H9 (cell line): ENCODE measurements around the gene ERH. TPM values are rescaled to one million over a fixed set of nuclear protein-coding genes. Genes with fewer than 3 reads are reported as not detected.

Source experiments
- DNase-seq: peaks from one replicate; pipeline ENCODE4 v3.0.0-alpha.2; 2017
- H2AFZ ChIP-seq: one replicate; pipeline ENCODE4 v1.6.1; 2013; ENCODE audit warnings: mild to moderate bottlenecking, low read length, control low read depth, moderate library complexity
- H2AK5ac ChIP-seq: 2 replicates; pipeline ENCODE4 v1.6.1; 2013; ENCODE audit warnings: low read length, control low read depth, mixed read lengths; ENCODE audit not compliant: insufficient read length
- H2BK120ac ChIP-seq: one replicate; pipeline ENCODE4 v1.6.1; 2013; ENCODE audit warnings: low read depth, mild to moderate bottlenecking, low read length, control low read depth, inconsistent platforms; ENCODE audit not compliant: poor library complexity, severe bottlenecking
- H2BK12ac ChIP-seq: 2 replicates; pipeline ENCODE4 v1.6.1; 2013; ENCODE audit warnings: low read length, control low read depth, mixed read lengths, low read depth; ENCODE audit not compliant: insufficient read length
- H2BK15ac ChIP-seq: 2 replicates; pipeline ENCODE4 v1.6.1; 2013; ENCODE audit warnings: low read depth, low read length, control low read depth
- H2BK20ac ChIP-seq: one replicate; pipeline ENCODE4 v1.6.1; 2013; ENCODE audit warnings: low read depth, mild to moderate bottlenecking, low read length, control low read depth, inconsistent platforms; ENCODE audit not compliant: poor library complexity, severe bottlenecking
- H2BK5ac ChIP-seq: 2 replicates; pipeline ENCODE4 v1.6.1; 2013; ENCODE audit warnings: low read length, control low read depth, mixed read lengths; ENCODE audit not compliant: insufficient read length
- H3K14ac ChIP-seq: 2 replicates; pipeline ENCODE4 v1.6.1; 2013; ENCODE audit warnings: low read length, control low read depth; ENCODE audit not compliant: insufficient read depth
- H3K18ac ChIP-seq: 2 replicates; pipeline ENCODE4 v1.6.1; 2013; ENCODE audit warnings: low read depth, mild to moderate bottlenecking, mixed read lengths, low read length, control low read depth; ENCODE audit not compliant: insufficient read length
- H3K23ac ChIP-seq: 2 replicates; pipeline ENCODE4 v1.6.1; 2013; ENCODE audit warnings: low read length, control low read depth, mixed read lengths, low read depth; ENCODE audit not compliant: insufficient read length
- H3K23me2 ChIP-seq: 2 replicates; pipeline ENCODE4 v1.6.1; 2013; ENCODE audit warnings: low read depth, mild to moderate bottlenecking, mixed read lengths, low read length, control low read depth; ENCODE audit not compliant: insufficient read length, poor library complexity, severe bottlenecking
- H3K27ac ChIP-seq: 2 replicates; pipeline ENCODE4 v1.5.1; 2013; ENCODE audit warnings: low read length, control low read depth, mixed read lengths, low read depth; ENCODE audit not compliant: insufficient read length
- H3K27me3 ChIP-seq: 2 replicates; pipeline ENCODE4 v1.6.1; 2013; ENCODE audit warnings: low read length, control low read depth, inconsistent platforms; ENCODE audit not compliant: insufficient read depth
- H3K4ac ChIP-seq: 2 replicates; pipeline ENCODE4 v1.6.1; 2013; ENCODE audit warnings: low read depth, mild to moderate bottlenecking, control low read depth, inconsistent platforms, low read length, moderate library complexity
- H3K4me1 ChIP-seq: 2 replicates; pipeline ENCODE4 v1.6.1; 2013; ENCODE audit warnings: low read length, control low read depth, inconsistent platforms; ENCODE audit not compliant: insufficient read depth
- H3K4me2 ChIP-seq: 2 replicates; pipeline ENCODE4 v1.6.1; 2013; ENCODE audit warnings: low read length, control low read depth, mixed read lengths; ENCODE audit not compliant: insufficient read length, insufficient read depth
- H3K56ac ChIP-seq: 2 replicates; pipeline ENCODE4 v1.6.1; 2013; ENCODE audit warnings: low read depth, mild to moderate bottlenecking, mixed read lengths, low read length, control low read depth; ENCODE audit not compliant: insufficient read length
- H3K79me1 ChIP-seq: 2 replicates; pipeline ENCODE4 v1.6.1; 2013; ENCODE audit warnings: low read depth, mild to moderate bottlenecking, moderate library complexity, low read length, control low read depth, inconsistent platforms; ENCODE audit not compliant: insufficient read depth, poor library complexity, severe bottlenecking
- H3K79me2 ChIP-seq: 2 replicates; pipeline ENCODE4 v1.6.1; 2013; ENCODE audit warnings: low read length, control low read depth, inconsistent platforms; ENCODE audit not compliant: insufficient read depth
- H3K9ac ChIP-seq: 2 replicates; pipeline ENCODE4 v1.6.1; 2013; ENCODE audit warnings: low read length, control low read depth, mixed read lengths; ENCODE audit not compliant: insufficient read length; ENCODE audit errors: extremely low read depth
- H3K9me3 ChIP-seq: one replicate; pipeline ENCODE4 v1.6.1; 2013; ENCODE audit warnings: low read depth, low read length, inconsistent platforms; ENCODE audit not compliant: control insufficient read depth
- H3T11ph ChIP-seq: one replicate; pipeline ENCODE4 v1.6.1; 2013; ENCODE audit warnings: mild to moderate bottlenecking, low read length, control low read depth, inconsistent platforms
- H4K20me1 ChIP-seq: one replicate; pipeline ENCODE4 v1.6.1; 2013; ENCODE audit not compliant: control insufficient read depth, insufficient read length, insufficient read depth
- H4K5ac ChIP-seq: 2 replicates; pipeline ENCODE4 v1.6.1; 2013; ENCODE audit warnings: low read depth, mild to moderate bottlenecking, mixed read lengths, low read length, control low read depth; ENCODE audit not compliant: insufficient read length
- H4K8ac ChIP-seq: replicated peaks from 2 replicates; pipeline ENCODE4 v1.6.1; 2013; ENCODE audit warnings: low read length, control low read depth, mixed read lengths, low read depth; ENCODE audit not compliant: insufficient read length
- H4K91ac ChIP-seq: 2 replicates; pipeline ENCODE4 v1.6.1; 2013; ENCODE audit warnings: low read depth, mild to moderate bottlenecking, moderate library complexity, mixed read lengths, low read length, control low read depth; ENCODE audit not compliant: insufficient read length
- H3K27ac Mint-ChIP-seq, 3 experiments: 2 replicates in 2 of 3; 3 replicates in 1 of 3; pipeline ENCODE4 v1.8.0; 2020 to 2021; ENCODE audit warnings: mixed read lengths in 3 of 3, mild to moderate bottlenecking in 1 of 3, moderate library complexity in 1 of 3
- H3K27me3 Mint-ChIP-seq: 2 replicates; pipeline ENCODE4 v1.8.0; 2021; ENCODE audit warnings: low read depth, mild to moderate bottlenecking, moderate library complexity, mixed read lengths
- H3K36me3 Mint-ChIP-seq, 3 experiments: 2 replicates in 2 of 3; 3 replicates in 1 of 3; pipeline ENCODE4 v1.8.0; 2020 to 2021; ENCODE audit warnings: low read depth in 3 of 3, mixed read lengths in 3 of 3; ENCODE audit not compliant: insufficient read depth in 1 of 3
- H3K4me1 Mint-ChIP-seq, 2 experiments: 2 replicates each; pipeline ENCODE4 v1.8.0; 2020; ENCODE audit warnings: mixed read lengths in 2 of 2
- H3K4me3 Mint-ChIP-seq, 2 experiments: 2 replicates in 1 of 2; 3 replicates in 1 of 2; pipeline ENCODE4 v1.8.0; 2020 to 2021; ENCODE audit warnings: mild to moderate bottlenecking in 2 of 2, mixed read lengths in 2 of 2, moderate library complexity in 1 of 2
- H3K9me3 Mint-ChIP-seq, 2 experiments: 2 replicates in 1 of 2; 3 replicates in 1 of 2; pipeline ENCODE4 v1.8.0; 2020; ENCODE audit warnings: mild to moderate bottlenecking in 2 of 2, mixed read lengths in 2 of 2, moderate library complexity in 1 of 2
- WGBS: extraction: QIAGEN DNeasy Blood & Tissue Kit; methylation state at CpG from one replicate; pipeline ENCODE4 v1.1.7; 2013; ENCODE audit warnings: missing lambda C conversion rate, low lambda C conversion rate, mixed read lengths; ENCODE audit not compliant: insufficient read length; ENCODE audit errors: extremely low coverage; 5-methylcytosine and 5-hydroxymethylcytosine counted together
- total RNA-seq: library from RNA; stranded (reverse); gene quantifications from 2 replicates; pipeline ENCODE4 v1.2.1, GENCODE V29; 2021
- TF ChIP-seq, protein P1 (sequence below): fragments of 200-600 bp; sonication (generic); conservative IDR thresholded peaks from 3 replicates; pipeline ENCODE4 v1.8.0; 2021; ENCODE audit warnings: antibody characterized with exemption, mild to moderate bottlenecking

Gene ERH
- total RNA-seq, 1 experiment from 2014 or later = 443 TPM

DNA sequence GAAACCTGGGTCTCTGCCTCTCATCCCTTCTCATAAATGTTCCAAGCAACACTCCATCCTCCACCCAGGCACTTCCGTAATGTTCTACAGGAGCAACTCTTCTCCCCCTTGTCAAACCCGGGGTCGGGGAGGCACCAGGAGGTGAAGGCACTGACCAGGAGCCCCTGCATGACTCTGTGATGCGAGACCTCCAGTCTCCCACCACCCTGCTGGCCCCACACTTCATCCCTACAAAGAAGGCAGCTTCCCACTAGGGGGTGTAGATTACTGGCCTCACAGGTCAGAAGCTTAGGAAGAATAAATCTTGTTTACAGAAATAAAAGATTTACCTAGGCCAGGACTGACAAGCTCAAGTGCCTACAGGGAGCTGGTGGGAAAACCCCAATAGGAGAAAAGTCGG is 47.2 kb downstream of the ERH start:
- Histone ChIP-seq H3K23ac (no peak overlapping the region), H3K14ac (no peak overlapping the region), H3K18ac (no peak overlapping the region), H2BK12ac (no peak overlapping the region), H3K79me2 (peaks cover 2% of the 10 kb centered on the region; the same call in 1 of the 2 replicates), H2BK15ac (no peak overlapping the region), H2BK120ac (no peak overlapping the region), H3K27me3 (no peaks in the 10 kb centered on the region), H3K23me2 (no peaks in the 10 kb centered on the region), H2BK5ac (no peak overlapping the region), H4K91ac (no peak overlapping the region), H3K56ac (no peak overlapping the region), H2AK5ac (no peak overlapping the region), H3K79me1 (no peaks in the 10 kb centered on the region), H4K8ac (no peak overlapping the region), H3K4me1 (no peaks in the 10 kb centered on the region), H3K4ac (no peak overlapping the region), H3K9me3 (no peaks in the 10 kb centered on the region), H3T11ph (no peak overlapping the region), H4K20me1 (no peaks in the 10 kb centered on the region), H3K9ac (no peak overlapping the region), H4K5ac (no peak overlapping the region), H2AFZ (no peak overlapping the region), H3K27ac (no peak overlapping the region), H3K4me2 (no peak overlapping the region), H2BK20ac (no peak overlapping the region)
- WGBS = no CpG with 5 or more reads among the region's 5 CpGs
- Mint-ChIP-seq H3K4me3 (no peak overlapping the region), H3K27me3 (no peaks in the 10 kb centered on the region; the same call in 1 of the 2 replicates), H3K27ac (no peak overlapping the region), H3K4me1 (peaks cover 22 to 35% of the 10 kb centered on the region in 2 experiments), H3K36me3 (no peaks in the 10 kb centered on the region), H3K9me3 (no peaks in the 10 kb centered on the region)
- no peak for DNase-seq
- TF ChIP-seq, protein P1, sequence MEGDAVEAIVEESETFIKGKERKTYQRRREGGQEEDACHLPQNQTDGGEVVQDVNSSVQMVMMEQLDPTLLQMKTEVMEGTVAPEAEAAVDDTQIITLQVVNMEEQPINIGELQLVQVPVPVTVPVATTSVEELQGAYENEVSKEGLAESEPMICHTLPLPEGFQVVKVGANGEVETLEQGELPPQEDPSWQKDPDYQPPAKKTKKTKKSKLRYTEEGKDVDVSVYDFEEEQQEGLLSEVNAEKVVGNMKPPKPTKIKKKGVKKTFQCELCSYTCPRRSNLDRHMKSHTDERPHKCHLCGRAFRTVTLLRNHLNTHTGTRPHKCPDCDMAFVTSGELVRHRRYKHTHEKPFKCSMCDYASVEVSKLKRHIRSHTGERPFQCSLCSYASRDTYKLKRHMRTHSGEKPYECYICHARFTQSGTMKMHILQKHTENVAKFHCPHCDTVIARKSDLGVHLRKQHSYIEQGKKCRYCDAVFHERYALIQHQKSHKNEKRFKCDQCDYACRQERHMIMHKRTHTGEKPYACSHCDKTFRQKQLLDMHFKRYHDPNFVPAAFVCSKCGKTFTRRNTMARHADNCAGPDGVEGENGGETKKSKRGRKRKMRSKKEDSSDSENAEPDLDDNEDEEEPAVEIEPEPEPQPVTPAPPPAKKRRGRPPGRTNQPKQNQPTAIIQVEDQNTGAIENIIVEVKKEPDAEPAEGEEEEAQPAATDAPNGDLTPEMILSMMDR = no peak
